ENCODE measurements around the gene SCAF1. TPM values are rescaled to one million over a fixed set of nuclear protein-coding genes. Genes with fewer than 3 reads are reported as not detected.

The SCAF1 gene
- total RNA-seq, 1 experiment from 2014 or later = 83.4 TPM

GRCh38 chr19:49688531-49689132 is 46.6 kb downstream of the SCAF1 start:
- Mint-ChIP-seq H3K4me1 (ENCODE audit: low read depth, unreplicated experiment) (peaks cover 14% of the 10 kb centered on the region), H3K36me3 (ENCODE audit: insufficient read depth, unreplicated experiment) (peaks cover 93% of the 10 kb centered on the region), H3K4me3 (ENCODE audit: unreplicated experiment) (no peak overlapping the region), H3K27ac (ENCODE audit: unreplicated experiment) (peak overlapping the region; percentile 67), H3K9me3 (ENCODE audit: unreplicated experiment) (peaks cover 1% of the 10 kb centered on the region), H3K27me3 (ENCODE audit: insufficient read depth, unreplicated experiment) (no peaks in the 10 kb centered on the region)
- no peaks in the 10 kb centered on the region for H3K27me3 ChIP-seq (replicated peaks; ENCODE audit: control insufficient read depth, insufficient read depth, low read length)
- TF ChIP-seq, protein P1, sequence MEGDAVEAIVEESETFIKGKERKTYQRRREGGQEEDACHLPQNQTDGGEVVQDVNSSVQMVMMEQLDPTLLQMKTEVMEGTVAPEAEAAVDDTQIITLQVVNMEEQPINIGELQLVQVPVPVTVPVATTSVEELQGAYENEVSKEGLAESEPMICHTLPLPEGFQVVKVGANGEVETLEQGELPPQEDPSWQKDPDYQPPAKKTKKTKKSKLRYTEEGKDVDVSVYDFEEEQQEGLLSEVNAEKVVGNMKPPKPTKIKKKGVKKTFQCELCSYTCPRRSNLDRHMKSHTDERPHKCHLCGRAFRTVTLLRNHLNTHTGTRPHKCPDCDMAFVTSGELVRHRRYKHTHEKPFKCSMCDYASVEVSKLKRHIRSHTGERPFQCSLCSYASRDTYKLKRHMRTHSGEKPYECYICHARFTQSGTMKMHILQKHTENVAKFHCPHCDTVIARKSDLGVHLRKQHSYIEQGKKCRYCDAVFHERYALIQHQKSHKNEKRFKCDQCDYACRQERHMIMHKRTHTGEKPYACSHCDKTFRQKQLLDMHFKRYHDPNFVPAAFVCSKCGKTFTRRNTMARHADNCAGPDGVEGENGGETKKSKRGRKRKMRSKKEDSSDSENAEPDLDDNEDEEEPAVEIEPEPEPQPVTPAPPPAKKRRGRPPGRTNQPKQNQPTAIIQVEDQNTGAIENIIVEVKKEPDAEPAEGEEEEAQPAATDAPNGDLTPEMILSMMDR (IDR thresholded peaks at IDR 0.05; ENCODE audit: insufficient read depth in 1 of 2, low read depth in 1 of 2, low read length in 1 of 2, severe bottlenecking in 1 of 2, unreplicated experiment in 1 of 2) = no peak
- no TSS peak for BruUV-seq (replicated peaks)
- peaks cover 3% of the 10 kb centered on the region; the same call in 1 of the 2 replicates for H3K36me3 ChIP-seq (ENCODE audit: control insufficient read depth, insufficient read depth, low read length)
- intact Hi-C loops (cut with micrococcal nuclease; ENCODE audit: unreplicated experiment) = no loop called here
- H3K9me3 ChIP-seq = no peaks in the 10 kb centered on the region
- ChIA-PET CTCF (no interaction called here), POLR2A (no interaction called here)
- DNase-seq = no peak
- no peak overlapping the region for H3K4me3 ChIP-seq (ENCODE audit: low read depth, low read length)
- no peaks in the 10 kb centered on the region for H3K4me1 ChIP-seq

DNA sequence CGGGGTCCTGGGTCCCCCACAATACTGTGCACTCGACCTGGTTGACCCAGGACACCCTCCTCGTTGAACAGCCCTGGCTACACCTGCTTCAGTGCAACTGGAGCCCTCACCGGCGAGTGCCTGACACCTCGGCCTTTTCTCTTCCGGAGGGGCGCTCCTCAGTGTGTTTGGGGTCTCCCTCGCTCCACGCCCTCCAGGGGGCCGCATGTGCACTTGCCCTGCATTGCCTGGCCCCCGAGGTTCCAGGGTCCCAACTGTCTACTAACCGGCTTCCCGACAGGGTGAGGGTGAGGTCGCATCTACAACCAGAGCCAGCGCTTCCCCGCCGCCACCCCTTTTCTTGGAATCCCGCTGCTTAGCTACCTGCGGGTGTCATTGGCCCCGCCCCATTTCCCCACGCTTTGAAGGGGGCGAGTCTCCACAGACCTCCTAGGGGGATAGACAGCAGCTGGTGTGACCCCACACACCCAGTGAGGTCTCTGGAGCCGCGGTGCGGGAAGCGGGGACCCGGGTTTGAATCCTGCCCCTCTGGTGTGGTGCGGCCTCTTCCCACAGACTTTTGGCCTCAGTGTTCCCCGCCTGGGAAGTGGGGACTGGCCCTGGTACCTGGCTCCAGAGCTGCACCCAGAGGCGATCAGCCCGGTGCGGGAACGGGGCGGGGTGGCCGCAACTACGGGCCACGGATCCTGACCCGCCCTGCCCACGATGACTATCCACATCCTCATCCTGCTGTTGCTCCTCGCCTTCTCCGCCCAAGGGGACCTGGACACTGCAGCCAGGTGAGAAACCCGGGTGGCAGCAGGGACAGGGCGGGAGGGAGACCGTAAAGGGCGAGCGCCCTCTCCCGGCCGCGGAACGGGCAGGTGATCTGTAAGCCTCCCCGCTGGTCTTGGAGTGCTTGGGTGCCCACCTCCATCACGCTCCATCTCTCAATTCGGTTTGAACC is 47.4 kb downstream of the SCAF1 start, which contains the start of gene ADM5:
ADM5 (plus strand) TSS at position 462 of the 946 bp plus-strand sequence; CDS start at position 706, 244 bp downstream.
- no TSS peak for BruUV-seq (replicated peaks)
- ChIA-PET POLR2A (no interaction called here), CTCF (no interaction called here)
- H3K27me3 ChIP-seq (replicated peaks; ENCODE audit: control insufficient read depth, insufficient read depth, low read length) = no peaks in the 10 kb centered on the region
- H3K27ac Mint-ChIP-seq (ENCODE audit: unreplicated experiment) = peak within 1 kb of the TSS; percentile 67
- peaks cover 9% of the 10 kb centered on the region for H3K9me3 Mint-ChIP-seq (ENCODE audit: unreplicated experiment)
- peak within 1 kb of the TSS; percentile 58 for H3K4me3 Mint-ChIP-seq (ENCODE audit: unreplicated experiment)
- H3K4me1 Mint-ChIP-seq (ENCODE audit: low read depth, unreplicated experiment) = peaks cover 14% of the 10 kb centered on the region
- peaks cover 3% of the 10 kb centered on the region; the same call in 1 of the 2 replicates for H3K36me3 ChIP-seq (ENCODE audit: control insufficient read depth, insufficient read depth, low read length)
- TF ChIP-seq, protein P1 (IDR thresholded peaks at IDR 0.05; ENCODE audit: insufficient read depth in 1 of 2, low read depth in 1 of 2, low read length in 1 of 2, severe bottlenecking in 1 of 2, unreplicated experiment in 1 of 2) = no peak
- H3K4me1 ChIP-seq = no peaks in the 10 kb centered on the region
- intact Hi-C loops (cut with micrococcal nuclease; ENCODE audit: unreplicated experiment) = no loop called here
- no peak within 1 kb of the TSS for H3K4me3 ChIP-seq (ENCODE audit: low read depth, low read length)
- DNase-seq = no peak
- no peaks in the 10 kb centered on the region for H3K9me3 ChIP-seq
- H3K36me3 Mint-ChIP-seq (ENCODE audit: insufficient read depth, unreplicated experiment) = peaks cover 85% of the 10 kb centered on the region
- no peaks in the 10 kb centered on the region for H3K27me3 Mint-ChIP-seq (ENCODE audit: insufficient read depth, unreplicated experiment)

- H3K27me3 ChIP-seq (replicated peaks; ENCODE audit: control insufficient read depth, insufficient read depth, low read length) = no peaks in the 10 kb centered on the region
- H3K9me3 ChIP-seq = 0 out of 2 replicates have a peak, but pooled peaks cover 2% of the 10 kb centered on the region
- H3K36me3 ChIP-seq (ENCODE audit: control insufficient read depth, insufficient read depth, low read length) = peaks cover 3% of the 10 kb centered on the region; the same call in 1 of the 2 replicates
- Mint-ChIP-seq H3K4me1 (ENCODE audit: low read depth, unreplicated experiment) (peaks cover 14% of the 10 kb centered on the region), H3K36me3 (ENCODE audit: insufficient read depth, unreplicated experiment) (peaks cover 78% of the 10 kb centered on the region), H3K27ac (ENCODE audit: unreplicated experiment) (peak overlapping the region; percentile 60), H3K4me3 (ENCODE audit: unreplicated experiment) (peak overlapping the region; percentile 58), H3K9me3 (ENCODE audit: unreplicated experiment) (peaks cover 10% of the 10 kb centered on the region), H3K27me3 (ENCODE audit: insufficient read depth, unreplicated experiment) (no peaks in the 10 kb centered on the region)
- TF ChIP-seq, protein P1 (IDR thresholded peaks at IDR 0.05; ENCODE audit: insufficient read depth in 1 of 2, low read depth in 1 of 2, low read length in 1 of 2, severe bottlenecking in 1 of 2, unreplicated experiment in 1 of 2) = no peak
- intact Hi-C loops (cut with micrococcal nuclease; ENCODE audit: unreplicated experiment) = no loop called here
- no peaks in the 10 kb centered on the region for H3K4me1 ChIP-seq
- CTCF ChIA-PET = no interaction called here
- DNase-seq = no peak
- H3K4me3 ChIP-seq (ENCODE audit: low read depth, low read length) = no peak overlapping the region
- no TSS peak for BruUV-seq (replicated peaks)
- POLR2A ChIA-PET = interaction anchor here (0.7 kb wide), 1 partner anchor 738 kb away, joined by 5 read pairs; no protein-coding TSS in a partner anchor
Observed at GRCh38 chr19:49690079-49690655, 48.2 kb downstream of the SCAF1 start.

Measured in Caco-2 (cell line).